Heart right ventricle (tissue), 16 donors: ENCODE data around the gene DYRK2. TPM values are rescaled to one million over a fixed set of nuclear protein-coding genes. Genes with fewer than 3 reads are reported as not detected.

Source experiments
- ATAC-seq, 8 donors: fragments of 200-7000 bp; cut with Tn5 transposase; one replicate each; pipeline ENCODE4 v1.9.1; 2020; ENCODE audit warnings: mild to moderate bottlenecking in 8 of 8, moderate library complexity in 8 of 8, moderate number of reproducible peaks in 1 of 8
- DNase-seq, 2 donors: peaks; one replicate each; pipeline ENCODE4 v3.0.0-alpha.2; 2020
- H3K27ac ChIP-seq, 10 donors: fragments of 200-600 bp; sonication (generic) in 2 of 10; one replicate each; pipeline versions ENCODE4 v1.5.0 to v1.8.0; 2020 to 2022; ENCODE audit warnings: mild to moderate bottlenecking in 3 of 10
- H3K27me3 ChIP-seq, 7 donors: fragments of 200-600 bp; one replicate each; pipeline ENCODE4 v1.8.0; 2021 to 2022; ENCODE audit warnings: mild to moderate bottlenecking in 2 of 7
- H3K36me3 ChIP-seq, 9 donors: fragments of 200-600 bp; sonication (generic) in 1 of 9; one replicate each; pipeline versions ENCODE4 v1.5.0 to v1.8.0; 2020 to 2022; ENCODE audit warnings: mild to moderate bottlenecking in 2 of 9
- H3K4me1 ChIP-seq, 9 donors: fragments of 200-600 bp; sonication (generic) in 1 of 9; one replicate each; pipeline versions ENCODE4 v1.5.0 to v1.8.0; 2020 to 2022; ENCODE audit warnings: mild to moderate bottlenecking in 4 of 9
- H3K4me3 ChIP-seq, 10 donors: fragments of 200-600 bp; sonication (generic) in 2 of 10; one replicate each; pipeline versions ENCODE4 v1.5.0 to v1.8.0; 2020 to 2022; ENCODE audit warnings: mild to moderate bottlenecking in 7 of 10, moderate library complexity in 2 of 10
- H3K9me3 ChIP-seq, 11 donors: fragments of 200-600 bp in 10 of 11; sonication (generic) in 2 of 11; one replicate each; pipeline versions ENCODE4 v1.5.0 to v1.8.0; 2013 to 2022; ENCODE audit warnings: mild to moderate bottlenecking in 2 of 11, control low read depth in 1 of 11, moderate library complexity in 1 of 11
- WGBS, 2 donors: extraction: QIAGEN DNeasy Blood & Tissue Kit; methylation state at CpG; one replicate each; pipeline ENCODE4 v1.1.7; 2013; ENCODE audit warnings: inconsistent platforms in 1 of 2; 5-methylcytosine and 5-hydroxymethylcytosine counted together
- intact Hi-C, 10 donors: fragments of 100-400 bp; cut with DNase I; formaldehyde crosslinking; loops; one replicate each; pipeline versions ENCODE4 v1.11.1 to v1.14.2; 2022
- polyA plus RNA-seq, 2 donors: library from polyadenylated mRNA; stranded (reverse); fragments of 200-250 nt; gene quantifications; one replicate each; pipeline ENCODE4 v1.2.3, GENCODE V29; 2013
- total RNA-seq, 10 donors: library from RNA; stranded (reverse); fragmentation: NEBNext Ultra II Directional in 3 of 10; extraction: Animal tissue kit (Norgen Biotek cat#: 25700) in 3 of 10; gene quantifications; one replicate each; pipeline versions ENCODE4 v1.2.1 to v1.2.4, GENCODE V29; 2021 to 2023
- TF ChIP-seq, protein P1 (sequence below), 9 donors: fragments of 200-600 bp; sonication (generic) in 2 of 9; IDR thresholded peaks; one replicate each; pipeline versions ENCODE4 v1.5.0 to v1.8.0; 2021 to 2022; ENCODE audit warnings: antibody characterized with exemption in 9 of 9, mild to moderate bottlenecking in 5 of 9, moderate library complexity in 1 of 9
- donor health status: Arrhythmogenic right ventricular cardiomyopathy.
- donor health status: ischemic (EF 13 %, LVEDD 7.1; RV severe dilation, severe dysfunction).
- donor health status: healthy with polysubstance abuse.
- donor health status: DM: no; HTN: yes; CAD: no.
- donor health status: DM: no; HTN: no; CAD: no.
- donor health status: ischemic (EF 25% LVEDD 6.9; RV normal size, moderate dysfunction).
- donor health status: ischemic (EF 25% LVEDD 5.7; RV mildly dilated, moderate dysfunction).
- donor health status: healthy.
- donor health status: DM: yes; HTN: yes; CAD: no.
- donor health status: Ischemic cardiomyopathy.
- donor health status: ischemic (EF 35%, LVEDD 5.7; RV mildly dilated, moderate dysfunction).
- donor health status: nonischemic (EF 11% LVEDD 7.7; RV severe dilation, severe dysfunction).
- donor health status: DM: yes; HTN: yes; CAD: no.
- donor health status: PGD.
- donor health status: ischemic (EF 29% LVEDD 5.4; RV normal size, mild dysfunction).
- donor health status: nonischemic (EF 23%, LVEDD 6.1; RV moderate dilation, normal function).

DYRK2 gene
- total and polyA plus RNA-seq, 12 donors = 6.4 to 55.8 (median 41.9) TPM

DNA sequence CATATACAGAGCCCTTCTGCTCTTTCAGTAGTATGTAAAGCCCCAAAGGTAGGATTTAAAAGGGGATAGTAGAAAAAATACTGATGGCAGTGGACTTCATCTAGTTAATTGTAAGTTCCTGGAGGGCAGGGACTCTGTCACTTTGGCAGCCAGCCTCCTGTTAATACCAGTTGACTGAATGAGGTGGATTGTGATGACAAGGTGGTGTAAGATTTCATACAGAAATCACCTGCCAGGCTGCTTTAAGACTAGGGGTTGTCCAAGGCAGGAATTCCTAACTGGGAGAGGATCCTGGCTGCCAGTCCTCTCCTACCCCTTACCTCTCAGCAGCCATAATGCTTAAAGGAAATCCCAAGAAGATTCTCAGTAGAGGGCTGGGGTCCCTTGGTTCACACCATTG, 7.3 kb downstream of the DYRK2 start:
- Histone ChIP-seq H3K9me3 (no peaks in the 10 kb centered on the region), H3K4me3 (no peak overlapping the region), H3K27ac (peak overlapping the region in 5 of 10 donors; percentile 14 to 56 (median 41)), H3K4me1 (peaks cover 16 to 100% (median 88%) of the 10 kb centered on the region in 9 donors), H3K36me3 (peaks cover 0 to 61% (median 11%) of the 10 kb centered on the region in 9 donors), H3K27me3 (no peaks in the 10 kb centered on the region)
- TF ChIP-seq, protein P1, sequence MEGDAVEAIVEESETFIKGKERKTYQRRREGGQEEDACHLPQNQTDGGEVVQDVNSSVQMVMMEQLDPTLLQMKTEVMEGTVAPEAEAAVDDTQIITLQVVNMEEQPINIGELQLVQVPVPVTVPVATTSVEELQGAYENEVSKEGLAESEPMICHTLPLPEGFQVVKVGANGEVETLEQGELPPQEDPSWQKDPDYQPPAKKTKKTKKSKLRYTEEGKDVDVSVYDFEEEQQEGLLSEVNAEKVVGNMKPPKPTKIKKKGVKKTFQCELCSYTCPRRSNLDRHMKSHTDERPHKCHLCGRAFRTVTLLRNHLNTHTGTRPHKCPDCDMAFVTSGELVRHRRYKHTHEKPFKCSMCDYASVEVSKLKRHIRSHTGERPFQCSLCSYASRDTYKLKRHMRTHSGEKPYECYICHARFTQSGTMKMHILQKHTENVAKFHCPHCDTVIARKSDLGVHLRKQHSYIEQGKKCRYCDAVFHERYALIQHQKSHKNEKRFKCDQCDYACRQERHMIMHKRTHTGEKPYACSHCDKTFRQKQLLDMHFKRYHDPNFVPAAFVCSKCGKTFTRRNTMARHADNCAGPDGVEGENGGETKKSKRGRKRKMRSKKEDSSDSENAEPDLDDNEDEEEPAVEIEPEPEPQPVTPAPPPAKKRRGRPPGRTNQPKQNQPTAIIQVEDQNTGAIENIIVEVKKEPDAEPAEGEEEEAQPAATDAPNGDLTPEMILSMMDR (IDR thresholded peaks at IDR 0.05) = no peak
- intact Hi-C loops = loop anchor here in 5 of 10 donors (5.0 to 10.0 kb wide), 7 partner anchors 49 to 281 kb away; no protein-coding TSS in a partner anchor
- no peak for DNase-seq
- ATAC-seq = peak in 4 of 8 donors; percentile 6 to 56 (median 31)

DNA sequence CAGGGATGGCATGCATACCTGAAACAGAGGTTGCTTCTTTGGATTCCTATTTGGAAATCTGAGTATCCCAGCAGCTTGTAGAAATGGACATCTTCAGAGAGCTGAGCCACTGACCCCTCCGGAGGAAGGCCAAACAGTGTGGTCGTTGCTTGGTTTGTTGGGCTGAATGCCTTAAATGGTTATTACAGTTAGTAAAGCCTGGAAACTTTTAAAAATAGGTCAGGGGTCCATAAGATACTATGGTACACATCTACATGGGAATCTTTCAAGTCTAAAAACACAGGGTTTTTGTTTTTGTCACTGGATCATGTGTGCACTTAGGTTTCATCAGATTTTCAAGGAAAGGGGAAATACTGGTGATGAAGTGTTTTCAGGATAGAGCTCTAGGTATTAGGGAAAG, 7.7 kb downstream of the DYRK2 start:
- ATAC-seq = no peak
- H3K27me3 ChIP-seq = no peaks in the 10 kb centered on the region
- H3K4me1 ChIP-seq = peaks cover 16 to 100% (median 88%) of the 10 kb centered on the region in 9 donors
- no peaks in the 10 kb centered on the region for H3K9me3 ChIP-seq
- intact Hi-C loops = loop anchor here in 5 of 10 donors (5.0 to 10.0 kb wide), 7 partner anchors 49 to 281 kb away; no protein-coding TSS in a partner anchor
- no peak overlapping the region for H3K4me3 ChIP-seq
- WGBS, 2 donors = 43 to 46% methylated on average over 2 of the region's 2 CpGs
- peak overlapping the region in 6 of 10 donors; percentile 14 to 56 (median 36) for H3K27ac ChIP-seq
- TF ChIP-seq, protein P1 (IDR thresholded peaks at IDR 0.05) = no peak
- DNase-seq = no peak
- peaks cover 0 to 66% (median 11%) of the 10 kb centered on the region in 9 donors for H3K36me3 ChIP-seq

DNA sequence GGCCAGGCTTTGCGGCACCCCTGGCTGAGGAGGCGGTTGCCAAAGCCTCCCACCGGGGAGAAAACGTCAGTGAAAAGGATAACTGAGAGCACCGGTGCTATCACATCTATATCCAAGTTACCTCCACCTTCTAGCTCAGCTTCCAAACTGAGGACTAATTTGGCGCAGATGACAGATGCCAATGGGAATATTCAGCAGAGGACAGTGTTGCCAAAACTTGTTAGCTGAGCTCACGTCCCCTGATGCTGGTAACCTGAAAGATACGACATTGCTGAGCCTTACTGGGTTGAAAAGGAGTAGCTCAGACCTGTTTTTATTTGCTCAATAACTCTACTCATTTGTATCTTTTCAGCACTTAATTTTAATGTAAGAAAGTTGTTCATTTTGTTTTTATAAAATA, 9.9 kb downstream of the DYRK2 start:
- ATAC-seq (peak in 6 of 8 donors; percentile 31 to 72 (median 50)), DNase-seq (no peak)
- Histone ChIP-seq H3K4me1 (peaks cover 16 to 100% (median 85%) of the 10 kb centered on the region in 9 donors), H3K9me3 (no peaks in the 10 kb centered on the region), H3K36me3 (peaks cover 0 to 78% (median 11%) of the 10 kb centered on the region in 9 donors), H3K27ac (peak overlapping the region in 8 of 10 donors; percentile 18 to 71 (median 51)), H3K4me3 (no peak overlapping the region), H3K27me3 (no peaks in the 10 kb centered on the region)
- intact Hi-C loops = loop anchor here in 5 of 10 donors (5.0 to 10.0 kb wide), 7 partner anchors 46 to 279 kb away; no protein-coding TSS in a partner anchor
- WGBS, 2 donors = 52 to 61% methylated on average over 8 of the region's 8 CpGs
- TF ChIP-seq, protein P1 (IDR thresholded peaks at IDR 0.05) = no peak

DNA sequence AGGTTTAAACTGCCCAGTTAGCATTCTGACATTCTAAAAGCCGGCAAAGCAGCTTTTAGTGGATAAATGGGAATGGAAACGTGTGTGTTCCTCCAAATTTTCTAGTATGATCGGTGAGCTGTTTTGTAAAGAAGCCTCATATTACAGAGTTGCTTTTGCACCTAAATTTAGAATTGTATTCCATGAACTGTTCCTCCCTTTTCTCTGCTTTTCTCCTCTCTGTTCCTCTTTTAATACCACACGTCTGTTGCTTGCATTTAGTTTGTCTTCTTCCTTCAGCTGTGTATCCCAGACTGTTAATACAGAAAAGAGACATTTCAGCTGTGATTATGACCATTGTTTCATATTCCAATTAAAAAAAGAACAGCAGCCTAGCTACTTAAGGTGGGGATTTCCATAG, 10.7 kb downstream of the DYRK2 start:
- Histone ChIP-seq H3K27me3 (no peaks in the 10 kb centered on the region), H3K4me3 (peak overlapping the region in 1 of 10 donors; percentile 4), H3K9me3 (no peaks in the 10 kb centered on the region), H3K27ac (peak overlapping the region in 8 of 10 donors; percentile 18 to 71 (median 51)), H3K36me3 (peaks cover 0 to 80% (median 11%) of the 10 kb centered on the region in 9 donors), H3K4me1 (peaks cover 16 to 100% (median 85%) of the 10 kb centered on the region in 9 donors)
- 24 to 44% methylated on average over 4 of the region's 4 CpGs for WGBS, 2 donors
- DNase-seq (no peak), ATAC-seq (no peak)
- intact Hi-C loops = loop anchor here in 5 of 10 donors (5.0 to 10.0 kb wide), 7 partner anchors 46 to 278 kb away; no protein-coding TSS in a partner anchor
- TF ChIP-seq, protein P1 (IDR thresholded peaks at IDR 0.05) = no peak
